HCT116 (cell line): ENCODE data around the gene SRSF7. TPM values are rescaled to one million over a fixed set of nuclear protein-coding genes. Genes with fewer than 3 reads are reported as not detected.
"Not testable (repeated sequence)": the region's sequence is repeated elsewhere in the genome, so short reads cannot be mapped to it uniquely, and the experiment has no call there.

ENCODE experiments used
- ATAC-seq: fragments of 200-7000 bp; cut with Tn5 transposase; 2 replicates; pipeline ENCODE4 v1.9.1; 2020; ENCODE audit warnings: mild to moderate bottlenecking, moderate library complexity
- BruUV-seq: library from RNA; stranded (reverse); fragments of 400-500 nt; replicated peaks from 2 replicates; lab custom pipeline; 2021; lab: Mats Ljungman, UMichigan
- CTCF ChIA-PET: fragments of 300-600 bp; sonication (Branson Sonifier 250); formaldehyde crosslinking; loops from one replicate; lab custom pipeline; 2021; ENCODE audit warnings: antibody characterized with exemption; lab: Charles Lee
- POLR2A ChIA-PET: fragments of 300-600, 350-600 bp; sonication (Branson Sonifier 250); formaldehyde crosslinking; loops from one replicate; lab custom pipeline; 2021; ENCODE audit warnings: antibody characterized with exemption; lab: Charles Lee
- RAD21 ChIA-PET, 2 experiments: fragments of 300-600 bp; sonication (Branson Sonifier 250); formaldehyde crosslinking; loops; one replicate each; lab custom pipeline; 2023; ENCODE audit warnings: low total read pairs in 2 of 2; ENCODE audit not compliant: uncharacterized antibody in 2 of 2, unreplicated experiment in 2 of 2, low non-redundant PET in 1 of 2; lab: Charles Lee
- DNase-seq: peaks from one replicate; pipeline ENCODE4 v3.0.0-alpha.2; 2010; ENCODE audit warnings: low read depth, low spot score
- H2AFZ ChIP-seq: fragments of 200-600 bp; shearing (Covaris generic), sonication (generic); 2 replicates; pipeline ENCODE4 v1.6.1; 2017; ENCODE audit warnings: low read depth, mixed run types, mixed read lengths, antibody characterized with exemption, low read length; ENCODE audit not compliant: poor library complexity, severe bottlenecking
- H3K27ac ChIP-seq: 2 replicates; pipeline ENCODE4 v1.5.1; 2012; ENCODE audit warnings: low read depth, low read length
- H3K27me3 ChIP-seq: fragments of 200-600 bp; sonication (generic); 2 replicates; pipeline ENCODE4 v1.6.1; 2016; ENCODE audit warnings: mixed run types, low read length, mixed read lengths; ENCODE audit not compliant: insufficient read depth
- H3K36me3 ChIP-seq, 2 experiments: fragments of 200-500 bp in 1 of 2; fragments of 200-600 bp in 1 of 2; sonication (Bioruptor generic) in 1 of 2; sonication (generic) in 1 of 2; 2 replicates each; pipeline versions ENCODE4 v1.5.1 to v1.6.1; 2014 to 2016; ENCODE audit warnings: low read length in 2 of 2, inconsistent platforms in 1 of 2, mixed read lengths in 1 of 2, mixed run types in 1 of 2; ENCODE audit not compliant: insufficient read depth in 2 of 2, control insufficient read depth in 1 of 2
- H3K4me1 ChIP-seq, 2 experiments: fragments of 200-600 bp in 1 of 2; sonication (generic) in 1 of 2; 2 replicates each; pipeline versions ENCODE4 v1.5.1 to v1.6.1; 2012 to 2017; ENCODE audit warnings: low read length in 2 of 2, inconsistent platforms in 1 of 2, mild to moderate bottlenecking in 1 of 2, mixed read lengths in 1 of 2, mixed run types in 1 of 2, moderate library complexity in 1 of 2; ENCODE audit not compliant: insufficient read depth in 2 of 2, control insufficient read depth in 1 of 2
- H3K4me2 ChIP-seq: fragments of 200-600 bp; sonication (generic); 2 replicates; pipeline ENCODE4 v1.6.1; 2017; ENCODE audit warnings: mixed run types, low read length, mixed read lengths
- H3K4me3 ChIP-seq, 2 experiments: fragments of 200-600 bp in 1 of 2; sonication (generic) in 1 of 2; replicated peaks in 1 of 2; 2 replicates each; pipeline ENCODE4 v1.5.1; 2011 to 2016; ENCODE audit warnings: low read length in 2 of 2, control low read depth in 1 of 2, low read depth in 1 of 2, mild to moderate bottlenecking in 1 of 2, mixed read lengths in 1 of 2, mixed run types in 1 of 2
- H3K79me2 ChIP-seq: fragments of 200-600 bp; sonication (generic); 2 replicates; pipeline ENCODE4 v1.6.1; 2017; ENCODE audit warnings: mild to moderate bottlenecking, mixed run types, low read length, moderate library complexity, mixed read lengths; ENCODE audit not compliant: insufficient read depth
- H3K9ac ChIP-seq: fragments of 200-600 bp; sonication (generic); 2 replicates; pipeline ENCODE4 v1.6.1; 2016; ENCODE audit warnings: low read length, mixed read lengths
- H3K9me2 ChIP-seq: fragments of 200-600 bp; sonication (generic), shearing (Covaris generic); 2 replicates; pipeline ENCODE4 v1.6.1; 2017; ENCODE audit warnings: mixed run types, mild to moderate bottlenecking, moderate library complexity; ENCODE audit not compliant: insufficient read depth
- H3K9me3 ChIP-seq, 2 experiments: fragments of 200-500 bp in 1 of 2; fragments of 200-600 bp in 1 of 2; sonication (Bioruptor generic) in 1 of 2; sonication (generic) in 1 of 2; 2 replicates each; pipeline ENCODE4 v1.6.1; 2014 to 2017; ENCODE audit warnings: low read length in 2 of 2, mixed read lengths in 2 of 2, inconsistent platforms in 1 of 2, low read depth in 1 of 2, mild to moderate bottlenecking in 1 of 2, mixed run types in 1 of 2, moderate library complexity in 1 of 2; ENCODE audit not compliant: control insufficient read depth in 1 of 2, insufficient read depth in 1 of 2
- H4K20me1 ChIP-seq: fragments of 200-600 bp; sonication (generic), shearing (Covaris generic); 2 replicates; pipeline ENCODE4 v1.6.1; 2017; ENCODE audit warnings: mixed run types, mild to moderate bottlenecking, moderate library complexity; ENCODE audit not compliant: insufficient read depth
- CTCF ChIP-seq, 3 experiments: fragments of 200-600 bp in 1 of 3; sonication (generic) in 1 of 3; IDR thresholded peaks in 2 of 3; conservative IDR thresholded peaks in 1 of 3; 2 replicates each; pipeline ENCODE4 v1.5.1; 2012 to 2017; ENCODE audit warnings: low read depth in 2 of 3, low read length in 2 of 3, antibody characterized with exemption in 1 of 3, borderline replicate concordance in 1 of 3, control low read depth in 1 of 3, mild to moderate bottlenecking in 1 of 3, mixed read lengths in 1 of 3, mixed run types in 1 of 3, moderate library complexity in 1 of 3; ENCODE audit not compliant: insufficient read depth in 1 of 3
- EGR1 ChIP-seq: IDR thresholded peaks from 2 replicates; pipeline ENCODE4 v1.6.1; 2012; ENCODE audit warnings: low read depth
- ELF1 ChIP-seq: IDR thresholded peaks from 2 replicates; pipeline ENCODE4 v1.6.1; 2012; ENCODE audit warnings: low read depth, borderline replicate concordance
- EZH2 ChIP-seq: fragments of 200-600 bp; sonication (generic); IDR thresholded peaks from 2 replicates; pipeline ENCODE4 v1.6.1; 2017; ENCODE audit warnings: antibody characterized with exemption, mixed run types
- EZH2phosphoT487 ChIP-seq: fragments of 200-600 bp; IDR thresholded peaks from 2 replicates; pipeline ENCODE4 v1.6.1; 2018; ENCODE audit warnings: antibody characterized with exemption, borderline replicate concordance
- POLR2AphosphoS5 ChIP-seq: IDR thresholded peaks from 2 replicates; pipeline ENCODE4 v1.6.1; 2011; ENCODE audit warnings: mild to moderate bottlenecking, low read depth, low read length, moderate library complexity
- REST ChIP-seq: IDR thresholded peaks from 2 replicates; pipeline ENCODE4 v1.6.1; 2012; ENCODE audit warnings: low read depth
- SP1 ChIP-seq: IDR thresholded peaks from 2 replicates; pipeline ENCODE4 v1.6.1; 2012; ENCODE audit warnings: low read depth
- YY1 ChIP-seq: IDR thresholded peaks from 2 replicates; pipeline ENCODE4 v1.6.1; 2011; ENCODE audit warnings: low read length, low read depth, moderate library complexity, mild to moderate bottlenecking; ENCODE audit not compliant: insufficient replicate concordance; ENCODE audit errors: extremely low read depth
- ZFX ChIP-seq: fragments of 450-650 bp; IDR thresholded peaks from 2 replicates; pipeline ENCODE4 v1.6.1; 2017
- intact Hi-C: fragments of 100-400 bp; cut with micrococcal nuclease; formaldehyde crosslinking; loops from 2 replicates; pipeline ENCODE4 v1.10.0; 2022
- total RNA-seq: library from RNA; stranded (reverse); gene quantifications from one replicate; pipeline ENCODE4 v1.2.1, GENCODE V29; 2021; ENCODE audit not compliant: unreplicated experiment

SRSF7 gene
- total RNA-seq, 1 experiment from 2014 or later = 215 TPM

GRCh38 chr2:38763728-38764127 is 12.6 kb upstream of the SRSF7 start (continued):
- TF ChIP-seq REST = no peak
- TF ChIP-seq ZFX = no peak
- no peak for TF ChIP-seq YY1
- no peak for TF ChIP-seq EZH2
- no peak for TF ChIP-seq CTCF (IDR thresholded peaks at IDR 0.05 in 2 of 3, conservative IDR thresholded peaks at IDR 0.05 in 1 of 3; ENCODE audit: borderline replicate concordance in 1 of 3, insufficient read depth in 1 of 3, low read depth in 2 of 3, low read length in 2 of 3)
- TF ChIP-seq EZH2phosphoT487 = no peak
- TF ChIP-seq ELF1 = no peak
- TF ChIP-seq EGR1 = no peak
- TF ChIP-seq, all 23 proteins: peak for 0

GRCh38 chr2:38763228-38763627 is 12.1 kb upstream of the SRSF7 start:
- intact Hi-C loops = no loop called here
- H3K9ac ChIP-seq = no peak overlapping the region
- no peak overlapping the region for H3K27ac ChIP-seq
- no peaks in the 10 kb centered on the region for H3K79me2 ChIP-seq
- ChIA-PET POLR2A (interaction anchor here (1.6 kb wide), 1 partner anchor 12 kb away, joined by 8 read pairs; the partner anchor contains the start of gene SRSF7), RAD21 (no interaction called here), CTCF (no interaction called here)
- no peaks in the 10 kb centered on the region for H3K4me1 ChIP-seq
- no peak for DNase-seq
- no peaks in the 10 kb centered on the region for H4K20me1 ChIP-seq
- H2AFZ ChIP-seq = no peak overlapping the region
- H3K9me3 ChIP-seq = no peaks in the 10 kb centered on the region
- no TSS peak for BruUV-seq
- H3K9me2 ChIP-seq = no peaks in the 10 kb centered on the region
- no peak overlapping the region for H3K4me3 ChIP-seq
- ATAC-seq = no peak
- no peak overlapping the region for H3K4me2 ChIP-seq
- no peak for TF ChIP-seq SP1
- no peak for TF ChIP-seq POLR2AphosphoS5
- H3K27me3 ChIP-seq = no peaks in the 10 kb centered on the region
- H3K36me3 ChIP-seq = no peaks in the 10 kb centered on the region

- intact Hi-C loops, DNase-seq, H3K4me2 ChIP-seq, H3K9ac ChIP-seq, CTCF ChIA-PET, H3K9me2 ChIP-seq, H3K27ac ChIP-seq, H3K9me3 ChIP-seq, RAD21 ChIA-PET, H3K79me2 ChIP-seq, ATAC-seq, H3K36me3 ChIP-seq, BruUV-seq, H3K27me3 ChIP-seq, H4K20me1 ChIP-seq, POLR2A ChIA-PET, H3K4me3 ChIP-seq, H2AFZ ChIP-seq: not testable (repeated sequence)
- H3K4me1 ChIP-seq = peaks cover 7 to 10% of the 10 kb centered on the region in 2 experiments
These were observed 4.7 kb upstream of the SRSF7 start for GRCh38 chr2:38755891-38756290.
